Stomach (tissue), 4 donors: ENCODE measurements around the gene PCBP3.

Experiments
- POLR2A ChIP-seq, 4 donors: fragments of 450-650 bp; IDR thresholded peaks; one replicate each; pipeline ENCODE4 v1.6.1; 2016; ENCODE audit warnings: antibody characterized with exemption in 4 of 4, control low read depth in 2 of 4, mild to moderate bottlenecking in 1 of 4, moderate library complexity in 1 of 4
- TF ChIP-seq, protein P1 (sequence below), 7 experiments: fragments of 450-650 bp in 4 of 7; fragments of 200-600 bp in 3 of 7; sonication (generic) in 3 of 7; IDR thresholded peaks; one replicate each; pipeline ENCODE4 v1.5.1; 2016 to 2019; ENCODE audit warnings: antibody characterized with exemption in 7 of 7, control low read depth in 2 of 7, mild to moderate bottlenecking in 1 of 7

DNA sequence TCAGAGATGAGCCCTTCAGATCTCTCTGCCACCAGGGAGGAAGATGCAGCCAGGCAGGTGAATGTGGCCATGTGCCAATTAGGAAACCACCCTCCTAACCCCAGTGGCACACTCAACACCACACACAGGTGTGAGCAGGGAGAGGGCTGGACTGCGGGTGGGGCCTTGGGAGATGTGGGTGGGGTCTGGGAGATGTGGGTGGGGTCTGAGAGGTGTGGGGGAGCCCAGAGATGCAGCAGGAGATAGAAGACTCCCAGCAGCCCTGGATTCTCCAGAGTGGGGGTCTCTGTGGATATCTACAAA is 294.9 kb downstream of the PCBP3 start:
- TF ChIP-seq, protein P1, sequence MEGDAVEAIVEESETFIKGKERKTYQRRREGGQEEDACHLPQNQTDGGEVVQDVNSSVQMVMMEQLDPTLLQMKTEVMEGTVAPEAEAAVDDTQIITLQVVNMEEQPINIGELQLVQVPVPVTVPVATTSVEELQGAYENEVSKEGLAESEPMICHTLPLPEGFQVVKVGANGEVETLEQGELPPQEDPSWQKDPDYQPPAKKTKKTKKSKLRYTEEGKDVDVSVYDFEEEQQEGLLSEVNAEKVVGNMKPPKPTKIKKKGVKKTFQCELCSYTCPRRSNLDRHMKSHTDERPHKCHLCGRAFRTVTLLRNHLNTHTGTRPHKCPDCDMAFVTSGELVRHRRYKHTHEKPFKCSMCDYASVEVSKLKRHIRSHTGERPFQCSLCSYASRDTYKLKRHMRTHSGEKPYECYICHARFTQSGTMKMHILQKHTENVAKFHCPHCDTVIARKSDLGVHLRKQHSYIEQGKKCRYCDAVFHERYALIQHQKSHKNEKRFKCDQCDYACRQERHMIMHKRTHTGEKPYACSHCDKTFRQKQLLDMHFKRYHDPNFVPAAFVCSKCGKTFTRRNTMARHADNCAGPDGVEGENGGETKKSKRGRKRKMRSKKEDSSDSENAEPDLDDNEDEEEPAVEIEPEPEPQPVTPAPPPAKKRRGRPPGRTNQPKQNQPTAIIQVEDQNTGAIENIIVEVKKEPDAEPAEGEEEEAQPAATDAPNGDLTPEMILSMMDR (IDR thresholded peaks at IDR 0.05), result no peak
- TF ChIP-seq POLR2A (IDR thresholded peaks at IDR 0.05), result no peak
